ENCODE measurements around the gene STX10.

Gene STX10

GRCh38 chr19:13099073-13099999 is 50.8 kb downstream of the STX10 start:
- H3K4me3 ChIP-seq (ENCODE audit: low read length), result peak overlapping the region; percentile 9; the same call in 1 of the 2 replicates
- no peak for TF ChIP-seq ZNF274 (IDR thresholded peaks at IDR 0.05; ENCODE audit: low read depth, low read length)

- no peak overlapping the region for H3K4me3 ChIP-seq (ENCODE audit: low read length)
- TF ChIP-seq ZNF274 (IDR thresholded peaks at IDR 0.05; ENCODE audit: low read depth, low read length), result no peak
These were observed 51.7 kb downstream of the STX10 start for GRCh38 chr19:13098277-13099072.

- no peak for TF ChIP-seq ZNF274 (IDR thresholded peaks at IDR 0.05; ENCODE audit: low read depth, low read length)
- H3K4me3 ChIP-seq (ENCODE audit: low read length), result no peak overlapping the region
These were observed 52.5 kb downstream of the STX10 start for GRCh38 chr19:13097463-13098258.

- no peak overlapping the region for H3K4me3 ChIP-seq (ENCODE audit: low read length)
- TF ChIP-seq ZNF274 (IDR thresholded peaks at IDR 0.05; ENCODE audit: low read depth, low read length), result no peak
These were observed 53.1 kb downstream of the STX10 start for GRCh38 chr19:13097033-13097462.

GRCh38 chr19:13095934-13096927 is 53.9 kb downstream of the STX10 start:
- H3K4me3 ChIP-seq (ENCODE audit: low read length), result no peak overlapping the region; the same call in 1 of the 2 replicates
- no peak for TF ChIP-seq ZNF274 (IDR thresholded peaks at IDR 0.05; ENCODE audit: low read depth, low read length)

- no peak overlapping the region; the same call in 1 of the 2 replicates for H3K4me3 ChIP-seq (ENCODE audit: low read length)
- TF ChIP-seq ZNF274 (IDR thresholded peaks at IDR 0.05; ENCODE audit: low read depth, low read length), result no peak
These were observed 54.8 kb downstream of the STX10 start for GRCh38 chr19:13095393-13095784.

- H3K4me3 ChIP-seq (ENCODE audit: low read length), result no peak overlapping the region; the same call in 1 of the 2 replicates
These were observed 55.3 kb downstream of the STX10 start for GRCh38 chr19:13094771-13095392.

GRCh38 chr19:13094106-13094504 is 56.1 kb downstream of the STX10 start:
- H3K4me3 ChIP-seq (ENCODE audit: low read length), result no peak overlapping the region
- TF ChIP-seq ZNF274 (IDR thresholded peaks at IDR 0.05; ENCODE audit: low read depth, low read length), result no peak

More at GRCh38 chr19:13094771-13095392, 55.3 kb downstream of the STX10 start:
- no peak for TF ChIP-seq ZNF274 (IDR thresholded peaks at IDR 0.05; ENCODE audit: low read depth, low read length)
